GM12891 (cell line): Measurements from ENCODE around the gene ARG2.
A peak's percentile ranks its signal among the peaks of the same experiment; 100 is the strongest.
"Not testable (repeated sequence)": the region's sequence is repeated elsewhere in the genome, so short reads cannot be mapped to it uniquely, and the experiment has no call there.

ENCODE experiments used
- DNase-seq: peaks from one replicate; pipeline ENCODE4 v3.0.0; 2011; ENCODE audit warnings: low spot score; ENCODE audit not compliant: insufficient read length
- FAIRE-seq: peaks from 2 replicates; lab custom pipeline; 2011; peaks lifted over from hg19 to GRCh38; lab: Jason Lieb, UNC
- PAX5 ChIP-seq: IDR thresholded peaks from 2 replicates; pipeline ENCODE4 v1.6.1; 2011; ENCODE audit warnings: low read length, moderate library complexity, mild to moderate bottlenecking; ENCODE audit not compliant: insufficient read depth, severe bottlenecking
- POLR2A ChIP-seq: IDR thresholded peaks from 2 replicates; pipeline ENCODE4 v1.6.1; 2011; ENCODE audit warnings: low read depth, low read length, control low read depth
- POLR2AphosphoS5 ChIP-seq: IDR thresholded peaks from 2 replicates; pipeline ENCODE4 v1.6.1; 2011; ENCODE audit warnings: low read depth, low read length, control low read depth
- POU2F2 ChIP-seq: IDR thresholded peaks from 2 replicates; pipeline ENCODE4 v1.6.1; 2011; ENCODE audit warnings: low read depth, mild to moderate bottlenecking, control low read depth, low read length, moderate library complexity
- SPI1 ChIP-seq: IDR thresholded peaks from 2 replicates; pipeline ENCODE4 v1.6.1; 2011; ENCODE audit warnings: low read depth, low read length, control low read depth
- TAF1 ChIP-seq: IDR thresholded peaks from 2 replicates; pipeline ENCODE4 v1.6.1; 2011; ENCODE audit warnings: low read depth, low read length, control low read depth

ARG2 gene

GRCh38 chr14:67609642-67610310 is 9.9 kb upstream of the ARG2 start:
- no peak for TF ChIP-seq TAF1
- no peak for TF ChIP-seq POLR2A
- no peak for TF ChIP-seq PAX5
- TF ChIP-seq SPI1, result no peak
- TF ChIP-seq POU2F2, result no peak
- no peak for TF ChIP-seq POLR2AphosphoS5
- no peak for FAIRE-seq
- DNase-seq, result no peak

GRCh38 chr14:67610491-67610890 is 9.2 kb upstream of the ARG2 start:
- FAIRE-seq, result no peak
- no peak for DNase-seq
- TF ChIP-seq POLR2AphosphoS5 (no peak), PAX5 (no peak), POU2F2 (no peak), SPI1 (0 out of 2 replicates have a peak, but pooled peaks have one; percentile 16), POLR2A (no peak)

GRCh38 chr14:67618617-67619063 is 1.1 kb upstream of the ARG2 start:
- FAIRE-seq (peak; percentile 43), DNase-seq (peak; percentile 34)
- no peak for TF ChIP-seq POLR2A

- FAIRE-seq (no peak), DNase-seq (no peak)
- TF ChIP-seq TAF1 (no peak), SPI1 (no peak), PAX5 (no peak), POLR2AphosphoS5 (no peak), POU2F2 (no peak), POLR2A (no peak)
Observed at GRCh38 chr14:67620217-67620785, 581 bp downstream of the ARG2 start.

- FAIRE-seq (no peak), DNase-seq (no peak)
- TF ChIP-seq PAX5, result no peak
Observed at GRCh38 chr14:67622675-67623074, 3.0 kb downstream of the ARG2 start.

- TF ChIP-seq TAF1, result no peak
- no peak for TF ChIP-seq SPI1
- no peak for TF ChIP-seq POU2F2
- TF ChIP-seq POLR2A, result no peak
- TF ChIP-seq PAX5, result no peak
- no peak for TF ChIP-seq POLR2AphosphoS5
- FAIRE-seq (no peak), DNase-seq (no peak)
Observed at GRCh38 chr14:67623114-67623513, 3.4 kb downstream of the ARG2 start.

GRCh38 chr14:67626131-67626530 is 6.4 kb downstream of the ARG2 start:
- not testable (repeated sequence) for DNase-seq, FAIRE-seq

GRCh38 chr14:67627519-67627918 is 7.8 kb downstream of the ARG2 start:
- TF ChIP-seq POLR2AphosphoS5 (no peak), SPI1 (no peak), POLR2A (no peak), POU2F2 (no peak), PAX5 (no peak)
- FAIRE-seq (no peak), DNase-seq (no peak)

- FAIRE-seq (no peak), DNase-seq (no peak)
- TF ChIP-seq POU2F2 (no peak), SPI1 (no peak), POLR2AphosphoS5 (no peak), PAX5 (no peak), POLR2A (no peak)
Observed at GRCh38 chr14:67630186-67630585, 10.5 kb downstream of the ARG2 start.

GRCh38 chr14:67630938-67631337 is 11.2 kb downstream of the ARG2 start:
- no peak for TF ChIP-seq POLR2A
- TF ChIP-seq POLR2AphosphoS5, result no peak
- TF ChIP-seq POU2F2, result no peak
- TF ChIP-seq TAF1, result no peak
- TF ChIP-seq SPI1, result no peak
- no peak for TF ChIP-seq PAX5
- no peak for DNase-seq
- no peak for FAIRE-seq

- DNase-seq (no peak), FAIRE-seq (no peak)
- TF ChIP-seq POLR2A (no peak), POU2F2 (no peak), TAF1 (no peak), SPI1 (no peak), PAX5 (no peak), POLR2AphosphoS5 (no peak)
Observed at GRCh38 chr14:67633451-67634147, 13.9 kb downstream of the ARG2 start.
